GM21529 (cell line): ENCODE results near the gene SH3BP5.

Experiments
- ATAC-seq: cut with Tn5 transposase; IDR thresholded peaks from one replicate; pipeline ENCODE4 v1.9.1; 2021; ENCODE audit not compliant: unreplicated experiment

Gene SH3BP5

DNA sequence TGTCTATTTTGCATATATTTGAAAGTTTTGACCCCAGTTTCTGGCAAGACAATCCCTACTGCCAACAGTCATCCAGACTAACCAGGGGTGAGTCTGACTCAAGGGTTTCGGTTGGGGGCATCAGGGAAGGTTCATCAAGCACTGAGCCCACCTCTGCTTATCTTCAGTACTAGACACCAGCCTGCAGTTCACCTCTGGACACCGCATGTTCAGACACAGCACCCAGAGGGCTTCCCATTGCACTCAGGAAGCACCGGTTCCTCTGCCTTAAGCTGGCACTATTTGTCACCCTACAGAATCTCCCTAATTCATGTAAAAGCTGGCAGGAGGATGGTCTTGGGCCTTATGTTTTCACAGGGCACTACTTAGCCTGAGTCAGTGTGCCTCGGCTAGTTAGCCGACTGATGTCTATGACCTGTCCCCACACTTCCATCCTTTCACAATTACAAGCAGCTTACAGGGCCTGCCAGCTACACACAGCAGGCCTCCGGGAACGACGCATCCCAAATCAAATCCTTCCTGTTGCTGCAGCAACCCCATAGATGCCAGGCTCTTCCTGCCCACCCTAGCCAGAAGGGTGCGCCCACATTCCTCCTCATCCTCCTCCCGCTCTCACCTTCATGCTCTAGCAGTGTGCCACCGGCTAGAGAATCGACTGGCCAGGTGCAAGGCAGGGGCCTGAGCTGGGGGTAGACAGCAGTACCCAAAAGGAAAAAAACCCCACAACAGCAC lies 52.5 kb downstream of the SH3BP5 start:
- ATAC-seq, result no peak

DNA sequence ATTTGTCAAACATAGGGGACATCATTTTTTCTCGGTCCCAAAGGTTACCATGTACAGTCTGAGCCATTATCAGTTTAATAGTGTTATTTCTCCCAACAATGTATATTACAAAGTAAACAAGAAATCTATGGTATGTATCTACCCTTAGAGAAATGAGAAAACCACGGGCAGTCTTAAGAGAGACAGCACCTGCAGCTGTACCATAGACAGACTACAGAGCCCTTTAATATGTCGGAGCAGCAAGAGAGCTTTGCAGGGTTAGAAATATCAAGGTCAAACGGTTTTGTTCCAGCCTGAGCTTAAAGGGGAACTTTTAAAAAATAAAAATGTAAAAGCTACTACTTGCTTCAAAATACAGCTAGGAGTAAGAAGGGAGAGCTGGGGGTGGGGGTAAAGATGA lies 53.2 kb downstream of the SH3BP5 start:
- ATAC-seq, result no peak

DNA sequence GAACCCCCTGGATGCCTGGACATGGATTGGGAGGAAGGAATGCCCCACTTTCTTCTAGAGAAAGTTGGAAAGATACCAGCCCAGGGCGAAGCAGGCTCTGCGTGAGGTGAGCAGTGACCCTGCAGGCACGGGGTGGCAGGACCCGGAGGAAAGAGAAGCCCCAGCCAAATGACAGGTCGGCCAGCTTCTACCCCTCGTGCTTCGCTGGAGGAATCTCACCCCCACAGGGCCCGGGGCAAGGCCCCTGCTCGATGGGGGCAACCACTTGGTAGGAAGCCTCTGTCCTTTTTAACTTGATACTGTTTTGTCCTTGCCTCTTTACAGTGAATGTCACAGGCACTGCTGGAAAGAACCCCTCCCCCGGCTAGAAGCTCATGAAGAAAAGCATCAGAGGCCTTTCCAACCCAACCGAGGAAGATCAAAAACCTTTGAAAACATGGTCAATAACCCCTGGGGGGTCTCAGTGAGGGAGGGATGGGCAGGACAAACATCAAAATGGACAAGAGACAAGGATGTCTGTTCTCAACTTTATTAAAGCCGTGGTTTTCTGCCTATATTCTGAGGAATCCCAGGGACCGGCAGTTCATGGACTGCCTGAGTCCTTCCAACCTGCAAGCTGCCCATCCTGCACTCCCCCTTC lies 54.4 kb downstream of the SH3BP5 start:
- ATAC-seq, result no peak

DNA sequence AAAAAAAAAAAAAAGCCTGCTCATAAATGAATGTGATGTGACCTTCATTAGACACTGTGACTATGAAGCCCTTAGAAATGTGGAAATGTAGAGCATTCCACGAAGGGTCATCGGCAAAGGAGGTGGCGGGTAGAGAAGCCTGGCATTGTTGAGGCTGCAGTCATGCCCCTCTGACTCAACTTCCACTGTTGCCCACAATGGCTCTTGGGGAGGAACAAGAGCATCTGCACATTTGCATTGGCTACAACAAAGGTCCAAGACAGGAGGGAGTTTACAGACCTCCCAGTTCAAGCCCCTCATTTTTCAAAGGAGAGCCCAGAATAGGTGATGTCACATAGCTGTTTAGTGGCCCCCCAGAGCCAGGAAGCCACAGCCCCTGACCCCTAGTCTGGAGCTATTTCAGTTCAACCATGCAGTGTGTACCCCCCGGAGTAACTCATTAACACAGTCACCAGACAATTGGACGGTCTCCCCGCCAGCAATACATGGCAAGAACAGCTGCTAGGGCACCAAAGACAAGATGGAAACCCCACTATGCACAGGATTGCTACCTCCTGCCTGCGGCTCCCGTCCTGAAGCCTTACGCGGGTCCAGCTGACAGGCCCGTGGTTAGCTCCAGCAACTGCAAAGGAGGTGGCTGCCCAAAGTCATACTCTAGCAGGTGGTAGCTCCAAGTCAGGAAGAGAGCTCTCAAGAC lies 56.2 kb downstream of the SH3BP5 start:
- ATAC-seq, result no peak

GRCh38 chr3:15273227-15273626 lies 59.2 kb downstream of the SH3BP5 start:
- ATAC-seq, result no peak

- ATAC-seq, result no peak
These were observed 59.8 kb downstream of the SH3BP5 start for GRCh38 chr3:15272426-15273196.

GRCh38 chr3:15271785-15272381 lies 60.5 kb downstream of the SH3BP5 start:
- peak; percentile 66 for ATAC-seq

- no peak for ATAC-seq
These were observed 61.4 kb downstream of the SH3BP5 start for GRCh38 chr3:15271030-15271429.

DNA sequence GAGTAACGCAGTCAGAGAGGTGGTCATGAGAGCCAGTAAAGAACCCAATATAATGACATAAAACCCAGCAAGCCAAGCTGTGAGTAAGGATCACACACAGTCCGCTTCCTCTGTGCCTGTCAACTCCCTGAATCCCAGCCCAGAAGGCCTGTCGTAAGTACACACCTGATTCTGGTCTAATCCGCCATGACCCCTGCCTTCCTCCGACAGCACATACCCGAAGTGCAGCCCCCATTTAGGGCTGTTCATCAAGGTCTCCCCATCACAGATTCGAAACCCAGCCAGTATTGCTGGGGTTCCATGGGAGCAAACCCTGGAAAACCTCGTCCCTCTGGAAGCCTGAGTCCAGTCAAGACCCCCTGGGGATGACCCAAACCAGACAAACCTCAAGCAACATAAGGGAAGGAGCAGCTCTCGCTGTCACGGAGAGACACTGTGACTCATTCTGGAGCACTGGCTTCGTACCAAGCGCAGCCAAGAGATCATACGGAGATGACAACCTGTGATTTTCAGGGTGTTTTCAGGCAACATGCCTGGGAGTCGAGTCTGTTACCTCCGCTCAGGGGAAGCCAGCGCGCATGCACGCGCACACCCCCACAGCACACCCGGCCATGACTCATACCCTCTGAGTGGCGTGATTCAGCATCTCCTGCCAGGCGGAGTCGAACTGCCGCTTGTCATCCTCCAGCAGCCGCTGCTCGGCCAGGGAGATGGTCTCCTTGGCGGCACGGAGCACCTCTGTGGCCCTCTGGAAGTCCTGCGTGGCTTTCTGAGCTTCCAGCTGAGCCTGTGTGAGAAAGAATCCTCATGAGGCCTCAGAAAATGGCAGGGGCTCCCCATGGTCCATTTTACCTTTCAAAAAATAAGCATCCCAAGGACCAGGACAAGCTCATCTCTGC lies 63.0 kb downstream of the SH3BP5 start:
- ATAC-seq, result peak; percentile 56

- ATAC-seq, result peak; percentile 39
These were observed 64.3 kb downstream of the SH3BP5 start for GRCh38 chr3:15268033-15268631.

GRCh38 chr3:15267502-15267901 lies 64.9 kb downstream of the SH3BP5 start:
- no peak for ATAC-seq

DNA sequence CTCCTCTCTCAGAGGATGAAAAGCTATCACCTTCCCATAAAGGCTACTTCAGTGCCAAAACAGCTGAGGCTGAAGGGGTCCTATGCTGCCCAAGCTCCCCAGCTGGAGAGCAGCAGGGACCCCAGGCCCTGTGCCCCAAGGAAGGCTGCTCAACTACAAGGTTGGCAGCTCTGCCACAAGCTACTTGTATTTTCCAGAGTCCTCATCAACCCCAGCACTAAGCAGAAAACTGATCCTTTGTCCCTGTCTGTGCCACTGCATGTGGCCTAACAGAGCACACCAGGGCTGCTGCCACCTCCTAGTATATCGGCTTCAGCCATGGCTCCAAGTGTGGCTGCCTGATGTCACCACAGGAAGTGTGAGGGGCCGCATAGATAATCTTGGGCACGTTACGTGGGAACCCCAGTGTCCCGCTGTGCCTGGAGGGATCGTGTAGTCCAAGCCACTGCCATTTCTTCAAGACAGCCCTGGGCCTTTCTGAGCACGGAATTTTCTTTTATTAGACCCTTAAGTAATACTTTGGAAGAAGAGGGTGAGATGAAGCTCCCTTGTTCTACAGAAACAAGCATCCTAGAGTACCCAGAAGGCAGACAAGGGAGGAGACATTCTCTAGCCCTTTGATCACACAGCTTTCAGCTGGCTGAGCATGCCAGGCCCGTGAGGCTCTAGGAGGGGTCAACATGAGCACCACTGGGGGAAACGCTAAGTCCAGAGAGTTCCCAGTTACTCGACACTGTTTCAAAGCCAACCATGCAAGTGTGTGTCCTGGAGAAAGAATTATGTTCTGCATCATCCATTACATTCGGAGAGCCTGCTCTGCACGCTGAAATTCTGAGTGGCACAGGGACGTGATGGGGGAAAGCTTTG lies 65.6 kb downstream of the SH3BP5 start:
- no peak for ATAC-seq

GRCh38 chr3:15265655-15266509 lies 66.5 kb downstream of the SH3BP5 start:
- ATAC-seq, result no peak

- ATAC-seq, result no peak
These were observed 67.9 kb downstream of the SH3BP5 start for GRCh38 chr3:15264486-15264885.

GRCh38 chr3:15263926-15264325 lies 68.5 kb downstream of the SH3BP5 start:
- no peak for ATAC-seq

- no peak for ATAC-seq
These were observed 69.3 kb downstream of the SH3BP5 start for GRCh38 chr3:15263120-15263519.

DNA sequence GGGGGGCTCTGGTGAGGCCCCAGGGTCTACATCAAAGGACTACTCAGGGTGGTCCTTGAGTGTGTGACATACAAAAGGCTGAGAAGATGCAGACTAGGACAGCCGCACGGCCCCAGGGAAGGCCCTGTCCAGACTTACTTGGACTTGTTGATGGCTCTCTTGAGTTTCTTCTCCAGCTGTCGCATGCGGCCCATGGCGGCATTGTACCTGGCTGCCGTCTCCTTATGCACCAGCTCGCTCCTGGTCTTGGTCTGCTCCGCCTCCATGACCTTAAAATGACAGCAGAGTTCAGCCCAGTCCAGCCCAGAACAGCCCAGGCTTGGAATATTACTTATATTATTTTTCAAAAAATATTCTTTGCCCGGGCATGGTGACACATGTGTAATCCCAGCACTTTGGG lies 70.4 kb downstream of the SH3BP5 start:
- no peak for ATAC-seq

- no peak for ATAC-seq
These were observed 71.1 kb downstream of the SH3BP5 start for GRCh38 chr3:15261274-15261673.
